Smooth muscle cell (in vitro differentiated cells): ENCODE measurements around the gene KCTD16. TPM values are rescaled to one million over a fixed set of nuclear protein-coding genes. Genes with fewer than 3 reads are reported as not detected.
A peak's percentile ranks its signal among the peaks of the same experiment; 100 is the strongest.

Source experiments
- DNase-seq: peaks from one replicate; lab custom pipeline; 2025; ENCODE audit not compliant: unreplicated experiment; lab: John Stamatoyannopoulos, UW
- H2AFZ ChIP-seq: fragments of 200-600 bp; sonication (generic); 2 replicates; pipeline ENCODE4 v1.6.0; 2016; ENCODE audit warnings: antibody characterized with exemption, low read depth, mild to moderate bottlenecking
- H3F3A ChIP-seq: fragments of 200-600 bp; sonication (generic); 2 replicates; pipeline ENCODE4 v1.6.0; 2017; ENCODE audit warnings: antibody characterized with exemption, low read depth
- H3K27ac ChIP-seq: fragments of 200-600 bp; sonication (generic); 2 replicates; pipeline ENCODE4 v1.5.1; 2016; ENCODE audit warnings: low read depth, mild to moderate bottlenecking
- H3K27me3 ChIP-seq: fragments of 200-600 bp; sonication (generic); 2 replicates; pipeline ENCODE4 v1.6.1; 2016; ENCODE audit warnings: low read depth, mild to moderate bottlenecking
- H3K36me3 ChIP-seq: fragments of 200-600 bp; sonication (generic); 2 replicates; pipeline ENCODE4 v1.5.1; 2016; ENCODE audit warnings: low read depth
- H3K4me1 ChIP-seq: fragments of 200-600 bp; sonication (generic); 2 replicates; pipeline ENCODE4 v1.5.1; 2016; ENCODE audit warnings: low read depth
- H3K4me2 ChIP-seq: fragments of 200-600 bp; sonication (generic); 2 replicates; pipeline ENCODE4 v1.6.0; 2016; ENCODE audit warnings: mild to moderate bottlenecking
- H3K4me3 ChIP-seq: fragments of 200-600 bp; sonication (generic); 2 replicates; pipeline ENCODE4 v1.5.1; 2016; ENCODE audit warnings: mild to moderate bottlenecking
- H3K79me2 ChIP-seq: fragments of 200-600 bp; sonication (generic); 2 replicates; pipeline ENCODE4 v1.6.0; 2016; ENCODE audit warnings: low read depth, mild to moderate bottlenecking
- H3K9ac ChIP-seq: fragments of 200-600 bp; sonication (generic); 2 replicates; pipeline ENCODE4 v1.6.0; 2016; ENCODE audit warnings: low read depth
- H3K9me3 ChIP-seq: fragments of 200-600 bp; sonication (generic); replicated peaks from 2 replicates; pipeline ENCODE4 v1.5.1; 2016; ENCODE audit warnings: low read depth
- H4K20me1 ChIP-seq: fragments of 200-600 bp; sonication (generic); 2 replicates; pipeline ENCODE4 v1.6.0; 2016; ENCODE audit warnings: low read depth
- WGBS: methylation state at CpG from one replicate; pipeline ENCODE4 v1.1.7; 2016; ENCODE audit warnings: low lambda C conversion rate; 5-methylcytosine and 5-hydroxymethylcytosine counted together
- polyA plus RNA-seq: library from polyadenylated mRNA; unstranded; fragments of >200 nt; fragmentation: Nextera tagmentation; extraction: Ambion mirVana; gene quantifications from 2 replicates; pipeline ENCODE4 v1.2.1, GENCODE V29; 2016
- total RNA-seq: library from RNA; depleted of rRNA; stranded (reverse); fragments of >200 nt; gene quantifications from 2 replicates; pipeline ENCODE4 v1.2.3, GENCODE V29; 2014
- TF ChIP-seq, protein P1 (sequence below): fragments of 200-600 bp; sonication (generic); IDR thresholded peaks from 2 replicates; pipeline ENCODE4 v1.5.1; 2017; ENCODE audit warnings: borderline replicate concordance, mild to moderate bottlenecking, antibody characterized with exemption; ENCODE audit not compliant: insufficient read depth, poor library complexity, severe bottlenecking

Gene KCTD16
- total and polyA plus RNA-seq, 2 experiments from 2014 or later, result 1.6 to 11.1 TPM

DNA sequence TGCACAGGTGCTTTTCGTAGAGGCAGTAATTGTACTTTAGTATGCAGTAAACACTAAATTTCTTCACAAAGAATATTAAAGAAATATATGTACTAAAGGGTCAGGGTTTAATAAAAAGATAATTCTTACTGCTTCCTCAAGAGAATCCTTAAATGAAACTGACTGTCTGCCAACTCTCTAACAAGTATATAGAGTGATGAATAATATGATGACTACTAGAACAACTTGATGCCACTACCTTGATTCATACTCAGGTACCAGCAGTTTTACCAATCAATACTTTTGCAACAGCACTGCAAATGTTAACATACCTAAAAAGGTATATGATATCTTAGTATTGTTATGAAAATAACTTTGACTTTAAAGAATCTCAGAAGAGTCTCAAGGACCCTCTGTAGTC lies 4.0 kb upstream of the KCTD16 start:
- DNase-seq, result no peak
- Histone ChIP-seq H3K9me3 (no peaks in the 10 kb centered on the region), H3K4me2 (peak overlapping the region; percentile 100), H3F3A (peaks cover 3% of the 10 kb centered on the region), H2AFZ (no peak overlapping the region), H3K27me3 (no peaks in the 10 kb centered on the region), H3K27ac (no peak overlapping the region), H3K79me2 (peaks cover 72% of the 10 kb centered on the region), H3K4me3 (peak overlapping the region; percentile 77), H3K4me1 (peaks cover 15% of the 10 kb centered on the region), H4K20me1 (peaks cover 74% of the 10 kb centered on the region), H3K36me3 (peaks cover 39% of the 10 kb centered on the region), H3K9ac (no peak overlapping the region)
- TF ChIP-seq, protein P1, sequence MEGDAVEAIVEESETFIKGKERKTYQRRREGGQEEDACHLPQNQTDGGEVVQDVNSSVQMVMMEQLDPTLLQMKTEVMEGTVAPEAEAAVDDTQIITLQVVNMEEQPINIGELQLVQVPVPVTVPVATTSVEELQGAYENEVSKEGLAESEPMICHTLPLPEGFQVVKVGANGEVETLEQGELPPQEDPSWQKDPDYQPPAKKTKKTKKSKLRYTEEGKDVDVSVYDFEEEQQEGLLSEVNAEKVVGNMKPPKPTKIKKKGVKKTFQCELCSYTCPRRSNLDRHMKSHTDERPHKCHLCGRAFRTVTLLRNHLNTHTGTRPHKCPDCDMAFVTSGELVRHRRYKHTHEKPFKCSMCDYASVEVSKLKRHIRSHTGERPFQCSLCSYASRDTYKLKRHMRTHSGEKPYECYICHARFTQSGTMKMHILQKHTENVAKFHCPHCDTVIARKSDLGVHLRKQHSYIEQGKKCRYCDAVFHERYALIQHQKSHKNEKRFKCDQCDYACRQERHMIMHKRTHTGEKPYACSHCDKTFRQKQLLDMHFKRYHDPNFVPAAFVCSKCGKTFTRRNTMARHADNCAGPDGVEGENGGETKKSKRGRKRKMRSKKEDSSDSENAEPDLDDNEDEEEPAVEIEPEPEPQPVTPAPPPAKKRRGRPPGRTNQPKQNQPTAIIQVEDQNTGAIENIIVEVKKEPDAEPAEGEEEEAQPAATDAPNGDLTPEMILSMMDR, result no peak
- WGBS, result 100% methylated on average over 1 of the region's 1 CpG

GRCh38 chr5:144167998-144168397 lies 2.7 kb upstream of the KCTD16 start:
- peak overlapping the region; percentile 77 for H3K4me3 ChIP-seq
- no peaks in the 10 kb centered on the region for H3K27me3 ChIP-seq
- H3K9me3 ChIP-seq, result no peaks in the 10 kb centered on the region
- peaks cover 3% of the 10 kb centered on the region for H3F3A ChIP-seq
- peaks cover 15% of the 10 kb centered on the region for H3K4me1 ChIP-seq
- peaks cover 63% of the 10 kb centered on the region for H3K79me2 ChIP-seq
- WGBS, result 90% methylated on average over 3 of the region's 3 CpGs
- H2AFZ ChIP-seq, result no peak overlapping the region
- H3K27ac ChIP-seq, result no peak overlapping the region
- H3K4me2 ChIP-seq, result peak overlapping the region; percentile 100
- TF ChIP-seq, protein P1, result no peak
- H3K36me3 ChIP-seq, result peaks cover 28% of the 10 kb centered on the region
- H3K9ac ChIP-seq, result peak overlapping the region; percentile 92
- H4K20me1 ChIP-seq, result peaks cover 63% of the 10 kb centered on the region
- DNase-seq, result no peak

DNA sequence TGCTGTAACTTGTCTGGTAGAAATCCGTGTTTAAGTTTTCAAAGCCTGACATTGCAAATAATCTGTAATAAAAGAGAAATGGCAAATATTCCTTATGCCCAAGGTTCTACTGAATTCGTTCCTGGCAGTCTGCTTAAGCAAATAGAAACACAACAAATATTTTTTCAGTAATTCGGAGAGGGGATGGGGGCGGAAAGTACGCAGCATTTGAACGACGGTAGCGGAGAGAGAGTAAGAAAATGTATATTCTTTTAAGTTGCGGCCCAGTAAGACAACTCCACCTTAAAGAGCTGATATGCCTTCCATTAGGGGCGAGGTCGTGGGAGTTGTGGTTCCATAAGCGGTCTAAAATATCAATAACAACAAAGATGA lies 783 bp upstream of the KCTD16 start:
- H3K4me1 ChIP-seq, result peaks cover 15% of the 10 kb centered on the region
- peaks cover 53% of the 10 kb centered on the region for H3K79me2 ChIP-seq
- peak overlapping the region; percentile 77 for H3K4me3 ChIP-seq
- no peak for DNase-seq
- H3K4me2 ChIP-seq, result peak overlapping the region; percentile 100
- H2AFZ ChIP-seq, result no peak overlapping the region
- H4K20me1 ChIP-seq, result peaks cover 47% of the 10 kb centered on the region
- peaks cover 3% of the 10 kb centered on the region for H3K27me3 ChIP-seq
- H3K36me3 ChIP-seq, result peaks cover 10% of the 10 kb centered on the region
- no peaks in the 10 kb centered on the region for H3K9me3 ChIP-seq
- no peaks in the 10 kb centered on the region for H3F3A ChIP-seq
- peak overlapping the region; percentile 92 for H3K9ac ChIP-seq
- H3K27ac ChIP-seq, result peak overlapping the region; percentile 83
- TF ChIP-seq, protein P1, result no peak
- WGBS, result 8% methylated on average over 12 of the region's 12 CpGs

DNA sequence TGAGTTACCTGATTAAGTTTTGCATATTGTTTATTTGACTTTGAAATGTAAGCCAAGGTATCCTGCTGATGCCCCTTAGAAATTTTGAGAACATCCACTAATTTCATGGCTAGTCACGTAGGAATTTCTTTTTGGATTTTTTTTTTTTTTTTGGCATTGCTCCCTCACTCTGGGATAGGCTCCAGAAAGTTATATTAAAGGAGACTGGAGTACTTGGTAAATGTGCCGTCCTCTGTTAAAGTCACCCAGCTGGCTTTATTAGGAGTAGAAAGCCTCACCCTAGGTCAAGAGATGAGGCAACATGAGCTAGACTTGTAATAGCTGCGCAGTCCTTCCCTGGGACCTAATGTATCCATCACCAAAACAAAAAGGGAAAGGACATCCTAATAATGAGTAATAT lies 3.1 kb downstream of the KCTD16 start:
- H3K36me3 ChIP-seq, result no peaks in the 10 kb centered on the region
- H3K79me2 ChIP-seq, result peaks cover 15% of the 10 kb centered on the region
- H3K9ac ChIP-seq, result no peak overlapping the region
- H3K4me2 ChIP-seq, result no peak overlapping the region
- TF ChIP-seq, protein P1, result no peak
- DNase-seq, result no peak
- peaks cover 8% of the 10 kb centered on the region for H3K4me1 ChIP-seq
- peaks cover 3% of the 10 kb centered on the region for H3K27me3 ChIP-seq
- WGBS, result 91% methylated on average over 3 of the region's 3 CpGs
- no peaks in the 10 kb centered on the region for H3F3A ChIP-seq
- no peak overlapping the region for H3K27ac ChIP-seq
- H3K9me3 ChIP-seq, result no peaks in the 10 kb centered on the region
- peaks cover 8% of the 10 kb centered on the region for H4K20me1 ChIP-seq
- H3K4me3 ChIP-seq, result no peak overlapping the region
- no peak overlapping the region for H2AFZ ChIP-seq
